ENCODE measurements around the gene UBE2Z.
"Not testable (repeated sequence)": the region's sequence is repeated elsewhere in the genome, so short reads cannot be mapped to it uniquely, and the experiment has no call there.

The UBE2Z gene

GRCh38 chr17:48929812-48930165 is 21.6 kb downstream of the UBE2Z start:
- Histone ChIP-seq H3K9me3 (ENCODE audit: insufficient read depth, low read length) (no peaks in the 10 kb centered on the region), H2AFZ (ENCODE audit: low read depth, low read length) (no peak overlapping the region), H3K79me2 (ENCODE audit: low read length) (peaks cover 10% of the 10 kb centered on the region; the same call in 1 of the 2 replicates), H3K27ac (ENCODE audit: low read length) (no peak overlapping the region), H3K4me2 (ENCODE audit: low read length) (no peak overlapping the region), H3K4me1 (ENCODE audit: low read length) (no peaks in the 10 kb centered on the region), H4K20me1 (ENCODE audit: insufficient read depth, low read length) (peaks cover 5% of the 10 kb centered on the region; the same call in 1 of the 2 replicates), H3K9ac (ENCODE audit: low read length) (no peak overlapping the region), H3K27me3 (ENCODE audit: low read depth, low read length) (no peaks in the 10 kb centered on the region), H3K36me3 (replicated peaks; ENCODE audit: low read depth, low read length) (peaks cover 79% of the 10 kb centered on the region), H3K4me3 (ENCODE audit: low read length) (no peak overlapping the region)
- TF ChIP-seq CTCF (IDR thresholded peaks at IDR 0.05; ENCODE audit: low read depth, low read length): no peak
- TF ChIP-seq EZH2phosphoT487 (IDR thresholded peaks at IDR 0.05; ENCODE audit: low read depth): no peak

GRCh38 chr17:48930435-48930873 is 22.2 kb downstream of the UBE2Z start:
- peaks cover 79% of the 10 kb centered on the region for H3K36me3 ChIP-seq (replicated peaks; ENCODE audit: low read depth, low read length)
- no peaks in the 10 kb centered on the region for H3K4me1 ChIP-seq (ENCODE audit: low read length)
- peaks cover 10% of the 10 kb centered on the region; the same call in 1 of the 2 replicates for H3K79me2 ChIP-seq (ENCODE audit: low read length)
- H3K4me2 ChIP-seq (ENCODE audit: low read length): no peak overlapping the region
- no peak overlapping the region for H2AFZ ChIP-seq (ENCODE audit: low read depth, low read length)
- peaks cover 5% of the 10 kb centered on the region; the same call in 1 of the 2 replicates for H4K20me1 ChIP-seq (ENCODE audit: insufficient read depth, low read length)
- H3K9me3 ChIP-seq (ENCODE audit: insufficient read depth, low read length): no peaks in the 10 kb centered on the region
- no peak overlapping the region for H3K27ac ChIP-seq (ENCODE audit: low read length)
- no peaks in the 10 kb centered on the region for H3K27me3 ChIP-seq (ENCODE audit: low read depth, low read length)
- TF ChIP-seq EZH2phosphoT487 (IDR thresholded peaks at IDR 0.05; ENCODE audit: low read depth) (no peak), CTCF (IDR thresholded peaks at IDR 0.05; ENCODE audit: low read depth, low read length) (no peak)
- H3K4me3 ChIP-seq (ENCODE audit: low read length): no peak overlapping the region
- no peak overlapping the region for H3K9ac ChIP-seq (ENCODE audit: low read length)

GRCh38 chr17:48933035-48933434 is 24.8 kb downstream of the UBE2Z start:
- Histone ChIP-seq H3K4me1 (ENCODE audit: low read length) (no peaks in the 10 kb centered on the region), H3K79me2 (ENCODE audit: low read length) (0 out of 2 replicates have a peak, but pooled peaks cover 4% of the 10 kb centered on the region), H3K36me3 (replicated peaks; ENCODE audit: low read depth, low read length) (peaks cover 65% of the 10 kb centered on the region), H3K9me3 (ENCODE audit: insufficient read depth, low read length) (no peaks in the 10 kb centered on the region), H4K20me1 (ENCODE audit: insufficient read depth, low read length) (peaks cover 2% of the 10 kb centered on the region; the same call in 1 of the 2 replicates), H2AFZ (ENCODE audit: low read depth, low read length) (no peak overlapping the region), H3K4me2 (ENCODE audit: low read length) (no peak overlapping the region), H3K27me3 (ENCODE audit: low read depth, low read length) (no peaks in the 10 kb centered on the region), H3K27ac (ENCODE audit: low read length) (no peak overlapping the region), H3K4me3 (ENCODE audit: low read length) (no peak overlapping the region), H3K9ac (ENCODE audit: low read length) (no peak overlapping the region)
- TF ChIP-seq EZH2phosphoT487 (IDR thresholded peaks at IDR 0.05; ENCODE audit: low read depth) (no peak), CTCF (IDR thresholded peaks at IDR 0.05; ENCODE audit: low read depth, low read length) (no peak)

- Histone ChIP-seq H3K79me2 (ENCODE audit: low read length) (peaks cover 23% of the 10 kb centered on the region), H3K27me3 (ENCODE audit: low read depth, low read length) (no peaks in the 10 kb centered on the region), H3K4me2 (ENCODE audit: low read length) (peak within 1 kb of the TSS; percentile 89), H3K4me1 (ENCODE audit: low read length) (peaks cover 9% of the 10 kb centered on the region), H3K4me3 (ENCODE audit: low read length) (peak within 1 kb of the TSS; percentile 100), H3K9ac (ENCODE audit: low read length) (peak within 1 kb of the TSS; percentile 80), H4K20me1 (ENCODE audit: insufficient read depth, low read length) (no peaks in the 10 kb centered on the region), H3K9me3 (ENCODE audit: insufficient read depth, low read length) (no peaks in the 10 kb centered on the region), H2AFZ (ENCODE audit: low read depth, low read length) (peak within 1 kb of the TSS; percentile 83), H3K36me3 (replicated peaks; ENCODE audit: low read depth, low read length) (peaks cover 3% of the 10 kb centered on the region), H3K27ac (ENCODE audit: low read length) (peak within 1 kb of the TSS; percentile 66)
- TF ChIP-seq EZH2phosphoT487 (IDR thresholded peaks at IDR 0.05; ENCODE audit: low read depth): no peak
- TF ChIP-seq CTCF (IDR thresholded peaks at IDR 0.05; ENCODE audit: low read depth, low read length): no peak
Observed at GRCh38 chr17:48944515-48945260, 36.5 kb downstream of the UBE2Z start, which contains the start of gene SNF8. Gene SNF8, minus strand, starts transcription at chr17:48944842. Its CDS starts 108 bp downstream, at chr17:48944734.

- Histone ChIP-seq H2AFZ (ENCODE audit: low read depth, low read length) (peak overlapping the region; percentile 83), H3K9ac (ENCODE audit: low read length) (peak overlapping the region; percentile 80), H3K27ac (ENCODE audit: low read length) (peak overlapping the region; percentile 66), H3K4me2 (ENCODE audit: low read length) (peak overlapping the region; percentile 83), H3K79me2 (ENCODE audit: low read length) (peaks cover 23% of the 10 kb centered on the region), H3K4me3 (ENCODE audit: low read length) (peak overlapping the region; percentile 100)
- H3K27me3 ChIP-seq (ENCODE audit: low read depth, low read length); H3K36me3 ChIP-seq (replicated peaks; ENCODE audit: low read depth, low read length); H4K20me1 ChIP-seq (ENCODE audit: insufficient read depth, low read length); H3K4me1 ChIP-seq (ENCODE audit: low read length); H3K9me3 ChIP-seq (ENCODE audit: insufficient read depth, low read length): not testable (repeated sequence)
Observed at GRCh38 chr17:48945261-48945651, 37.0 kb downstream of the UBE2Z start.
